Neural crest cell (in vitro differentiated cells): ENCODE data around the gene PPFIBP1. TPM values are rescaled to one million over a fixed set of nuclear protein-coding genes. Genes with fewer than 3 reads are reported as not detected.
A peak's percentile ranks its signal among the peaks of the same experiment; 100 is the strongest.

ENCODE experiments used
- DNase-seq: peaks from one replicate; pipeline ENCODE4 v3.0.0; 2021; ENCODE audit warnings: low read depth, mixed read lengths, low spot score
- H3K27ac Mint-ChIP-seq: one replicate; pipeline ENCODE4 v1.8.0; 2021; ENCODE audit warnings: mild to moderate bottlenecking, mixed read lengths; ENCODE audit not compliant: unreplicated experiment
- H3K27me3 Mint-ChIP-seq: 2 replicates; pipeline ENCODE4 v1.8.0; 2021; ENCODE audit warnings: low read depth, mild to moderate bottlenecking, mixed read lengths
- H3K36me3 Mint-ChIP-seq: 2 replicates; pipeline ENCODE4 v1.8.0; 2021; ENCODE audit warnings: low read depth, mild to moderate bottlenecking, mixed read lengths
- H3K4me1 Mint-ChIP-seq: 2 replicates; pipeline ENCODE4 v1.8.0; 2021; ENCODE audit warnings: mixed read lengths
- H3K4me3 Mint-ChIP-seq: one replicate; pipeline ENCODE4 v1.8.0; 2021; ENCODE audit warnings: mild to moderate bottlenecking, mixed read lengths
- H3K9me3 Mint-ChIP-seq: 2 replicates; pipeline ENCODE4 v1.8.0; 2021; ENCODE audit warnings: mixed read lengths
- total RNA-seq: library from RNA; stranded (reverse); gene quantifications from 2 replicates; pipeline ENCODE4 v1.2.1, GENCODE V29; 2021
- TF ChIP-seq, protein P1 (sequence below): fragments of 200-600 bp; sonication (generic); conservative IDR thresholded peaks from 2 replicates; pipeline ENCODE4 v1.5.0; 2021; ENCODE audit warnings: antibody characterized with exemption, mild to moderate bottlenecking

Gene PPFIBP1
- total RNA-seq, 1 donor from 2014 or later: 47.5 TPM

DNA sequence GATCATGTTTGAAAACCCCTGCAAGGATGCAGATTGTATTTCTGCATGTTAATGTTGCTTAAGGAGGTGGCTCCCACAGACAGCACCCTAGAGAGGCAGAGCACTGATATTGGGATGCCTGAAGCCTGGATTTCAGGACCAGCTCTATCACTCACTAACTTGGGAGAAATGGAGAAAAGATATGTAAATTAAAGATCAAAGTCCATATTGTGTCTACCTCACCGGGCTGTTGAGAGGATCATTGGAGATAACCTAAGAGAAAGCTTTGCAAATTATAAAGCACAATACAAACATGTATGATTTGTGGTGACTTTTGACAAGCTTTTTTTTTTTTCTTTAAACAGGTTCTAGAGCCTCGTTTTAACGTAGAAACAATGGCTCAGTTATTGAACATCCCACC lies 164.7 kb downstream of the PPFIBP1 start:
- Mint-ChIP-seq H3K27me3 (no peaks in the 10 kb centered on the region), H3K4me3 (no peak overlapping the region), H3K27ac (peak overlapping the region; percentile 20), H3K4me1 (no peaks in the 10 kb centered on the region), H3K9me3 (no peaks in the 10 kb centered on the region), H3K36me3 (peaks cover 15% of the 10 kb centered on the region)
- TF ChIP-seq, protein P1, sequence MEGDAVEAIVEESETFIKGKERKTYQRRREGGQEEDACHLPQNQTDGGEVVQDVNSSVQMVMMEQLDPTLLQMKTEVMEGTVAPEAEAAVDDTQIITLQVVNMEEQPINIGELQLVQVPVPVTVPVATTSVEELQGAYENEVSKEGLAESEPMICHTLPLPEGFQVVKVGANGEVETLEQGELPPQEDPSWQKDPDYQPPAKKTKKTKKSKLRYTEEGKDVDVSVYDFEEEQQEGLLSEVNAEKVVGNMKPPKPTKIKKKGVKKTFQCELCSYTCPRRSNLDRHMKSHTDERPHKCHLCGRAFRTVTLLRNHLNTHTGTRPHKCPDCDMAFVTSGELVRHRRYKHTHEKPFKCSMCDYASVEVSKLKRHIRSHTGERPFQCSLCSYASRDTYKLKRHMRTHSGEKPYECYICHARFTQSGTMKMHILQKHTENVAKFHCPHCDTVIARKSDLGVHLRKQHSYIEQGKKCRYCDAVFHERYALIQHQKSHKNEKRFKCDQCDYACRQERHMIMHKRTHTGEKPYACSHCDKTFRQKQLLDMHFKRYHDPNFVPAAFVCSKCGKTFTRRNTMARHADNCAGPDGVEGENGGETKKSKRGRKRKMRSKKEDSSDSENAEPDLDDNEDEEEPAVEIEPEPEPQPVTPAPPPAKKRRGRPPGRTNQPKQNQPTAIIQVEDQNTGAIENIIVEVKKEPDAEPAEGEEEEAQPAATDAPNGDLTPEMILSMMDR: no peak
- no peak for DNase-seq

DNA sequence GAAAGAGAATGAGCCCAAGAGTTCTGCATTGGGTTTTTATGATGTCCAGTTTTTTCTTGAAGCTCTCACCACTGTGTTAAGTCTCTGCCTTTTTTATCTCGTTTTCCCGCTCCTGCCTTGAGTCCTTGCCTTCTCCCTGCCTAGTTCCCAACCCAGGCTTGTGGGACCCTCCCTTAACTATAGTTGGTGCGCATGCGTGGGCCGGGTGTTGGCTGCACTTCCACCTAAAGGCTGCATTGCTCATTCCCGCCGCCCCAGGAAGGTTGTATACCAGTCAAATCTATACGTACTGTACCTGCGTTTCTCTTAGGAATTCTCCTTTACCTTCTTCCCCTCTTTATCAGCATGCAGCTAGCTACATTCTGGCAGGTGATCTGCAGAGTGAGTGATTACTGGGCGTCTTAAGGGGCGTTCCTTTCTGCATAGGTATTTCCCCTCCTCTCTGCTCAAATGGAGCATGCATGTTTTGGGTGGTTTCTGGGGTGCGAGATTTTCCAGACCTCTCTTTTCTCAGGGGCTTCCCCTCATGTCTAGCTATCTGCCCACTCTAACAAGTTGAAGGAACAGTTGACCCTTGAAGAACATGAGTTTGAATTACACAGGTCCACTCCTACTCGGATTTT lies 165.7 kb downstream of the PPFIBP1 start:
- Mint-ChIP-seq H3K27me3 (no peaks in the 10 kb centered on the region), H3K36me3 (peaks cover 15% of the 10 kb centered on the region), H3K4me1 (no peaks in the 10 kb centered on the region), H3K27ac (no peak overlapping the region), H3K9me3 (no peaks in the 10 kb centered on the region), H3K4me3 (no peak overlapping the region)
- DNase-seq: no peak
- TF ChIP-seq, protein P1: no peak

DNA sequence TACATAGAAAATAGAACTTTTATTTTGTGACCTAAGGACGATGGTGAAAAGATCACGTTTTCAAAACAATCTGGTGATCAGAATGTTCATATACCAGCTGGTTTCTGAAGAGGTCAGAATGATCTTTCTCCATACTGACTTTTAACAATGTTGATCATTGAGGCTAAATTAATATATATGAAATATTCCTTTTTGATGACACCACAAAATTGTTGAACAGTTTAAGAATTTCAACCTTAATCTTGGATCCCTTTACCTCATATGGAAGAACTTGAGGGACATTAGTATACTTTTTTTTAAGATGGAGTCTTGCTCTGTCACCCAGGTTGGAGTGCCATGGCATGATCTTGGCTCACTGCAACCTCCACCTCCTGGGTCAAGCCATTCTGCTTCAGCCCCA lies 169.4 kb downstream of the PPFIBP1 start:
- no peaks in the 10 kb centered on the region for H3K9me3 Mint-ChIP-seq
- H3K4me1 Mint-ChIP-seq: no peaks in the 10 kb centered on the region
- H3K36me3 Mint-ChIP-seq: peaks cover 13% of the 10 kb centered on the region
- H3K4me3 Mint-ChIP-seq: no peak overlapping the region
- no peak for DNase-seq
- TF ChIP-seq, protein P1: no peak
- no peaks in the 10 kb centered on the region for H3K27me3 Mint-ChIP-seq
- no peak overlapping the region for H3K27ac Mint-ChIP-seq

DNA sequence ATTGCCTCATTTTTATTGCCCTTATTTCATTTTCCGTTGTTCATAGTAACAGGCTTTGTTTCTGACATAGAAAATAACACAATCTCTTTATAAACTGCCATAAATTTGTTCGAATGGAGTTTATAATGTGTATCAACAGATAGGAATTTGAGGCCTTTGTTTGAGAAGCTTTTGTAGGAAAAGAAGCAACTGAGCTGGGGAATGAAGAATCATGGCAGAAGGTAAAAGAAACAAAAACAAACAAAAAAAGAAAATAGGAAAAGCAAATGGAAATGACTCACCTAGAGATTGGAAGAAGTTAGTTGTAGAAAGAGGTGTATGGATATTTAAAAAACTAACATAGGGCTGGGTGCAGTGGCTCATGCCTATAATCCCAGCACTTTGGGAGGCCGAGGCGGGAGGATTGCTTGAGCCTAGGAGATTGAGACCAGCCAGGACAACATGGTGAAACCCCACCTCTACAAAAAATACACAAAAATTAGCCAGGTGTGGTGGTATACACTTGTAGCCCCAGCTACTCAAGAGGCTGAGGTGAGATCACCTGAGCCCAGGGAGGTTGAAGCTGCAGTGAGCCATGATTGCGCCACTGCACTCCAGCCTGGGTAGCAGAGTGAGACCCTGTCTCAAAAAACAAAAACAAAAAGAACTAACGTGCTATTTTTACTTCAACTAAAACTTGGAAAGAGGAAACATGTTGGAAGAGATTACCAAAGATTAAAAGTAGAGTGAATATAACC lies 171.7 kb downstream of the PPFIBP1 start:
- DNase-seq: no peak
- no peak overlapping the region for H3K27ac Mint-ChIP-seq
- H3K9me3 Mint-ChIP-seq: no peaks in the 10 kb centered on the region
- no peaks in the 10 kb centered on the region for H3K27me3 Mint-ChIP-seq
- H3K4me1 Mint-ChIP-seq: no peaks in the 10 kb centered on the region
- H3K36me3 Mint-ChIP-seq: peaks cover 7% of the 10 kb centered on the region
- H3K4me3 Mint-ChIP-seq: no peak overlapping the region
- TF ChIP-seq, protein P1: no peak

DNA sequence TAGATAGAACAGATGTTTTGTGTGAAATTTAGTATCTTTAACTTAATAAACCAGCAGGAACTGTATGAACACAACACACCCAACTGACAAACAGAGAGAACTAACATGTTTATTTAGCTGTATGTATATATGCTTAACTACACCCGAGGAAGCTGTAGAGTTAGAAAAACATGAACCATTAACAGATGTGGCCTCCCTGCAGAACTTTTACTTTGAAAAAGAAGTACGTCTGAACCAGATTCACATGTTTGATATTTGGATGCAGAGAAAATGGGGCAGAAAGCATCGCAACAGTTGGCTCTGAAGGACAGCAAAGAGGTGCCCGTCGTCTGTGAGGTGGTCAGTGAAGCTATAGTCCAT lies 172.3 kb downstream of the PPFIBP1 start, which contains the start of gene REP15:
REP15 (plus strand) TSS at position 155 of the 360 bp plus-strand sequence; CDS start at position 271, 116 bp downstream.
- H3K4me1 Mint-ChIP-seq: no peaks in the 10 kb centered on the region
- H3K27ac Mint-ChIP-seq: no peak within 1 kb of the TSS
- H3K4me3 Mint-ChIP-seq: no peak within 1 kb of the TSS
- TF ChIP-seq, protein P1: no peak
- DNase-seq: no peak
- H3K27me3 Mint-ChIP-seq: no peaks in the 10 kb centered on the region
- no peaks in the 10 kb centered on the region for H3K9me3 Mint-ChIP-seq
- peaks cover 7% of the 10 kb centered on the region for H3K36me3 Mint-ChIP-seq
